Measurements from ENCODE around the gene PNKD.

Gene PNKD

GRCh38 chr2:218295029-218295428, 24.7 kb downstream of the PNKD start:
- no peak for DNase-seq (ENCODE audit: low spot score)

GRCh38 chr2:218296200-218296599, 25.9 kb downstream of the PNKD start:
- DNase-seq (ENCODE audit: low spot score) = no peak
- TF ChIP-seq, protein P1, sequence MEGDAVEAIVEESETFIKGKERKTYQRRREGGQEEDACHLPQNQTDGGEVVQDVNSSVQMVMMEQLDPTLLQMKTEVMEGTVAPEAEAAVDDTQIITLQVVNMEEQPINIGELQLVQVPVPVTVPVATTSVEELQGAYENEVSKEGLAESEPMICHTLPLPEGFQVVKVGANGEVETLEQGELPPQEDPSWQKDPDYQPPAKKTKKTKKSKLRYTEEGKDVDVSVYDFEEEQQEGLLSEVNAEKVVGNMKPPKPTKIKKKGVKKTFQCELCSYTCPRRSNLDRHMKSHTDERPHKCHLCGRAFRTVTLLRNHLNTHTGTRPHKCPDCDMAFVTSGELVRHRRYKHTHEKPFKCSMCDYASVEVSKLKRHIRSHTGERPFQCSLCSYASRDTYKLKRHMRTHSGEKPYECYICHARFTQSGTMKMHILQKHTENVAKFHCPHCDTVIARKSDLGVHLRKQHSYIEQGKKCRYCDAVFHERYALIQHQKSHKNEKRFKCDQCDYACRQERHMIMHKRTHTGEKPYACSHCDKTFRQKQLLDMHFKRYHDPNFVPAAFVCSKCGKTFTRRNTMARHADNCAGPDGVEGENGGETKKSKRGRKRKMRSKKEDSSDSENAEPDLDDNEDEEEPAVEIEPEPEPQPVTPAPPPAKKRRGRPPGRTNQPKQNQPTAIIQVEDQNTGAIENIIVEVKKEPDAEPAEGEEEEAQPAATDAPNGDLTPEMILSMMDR (IDR thresholded peaks at IDR 0.05; ENCODE audit: extremely low read depth, missing control alignments) = no peak

More at GRCh38 chr2:218295029-218295428, 24.7 kb downstream of the PNKD start:
- TF ChIP-seq, protein P1 (IDR thresholded peaks at IDR 0.05; ENCODE audit: extremely low read depth, missing control alignments) = no peak

DNA sequence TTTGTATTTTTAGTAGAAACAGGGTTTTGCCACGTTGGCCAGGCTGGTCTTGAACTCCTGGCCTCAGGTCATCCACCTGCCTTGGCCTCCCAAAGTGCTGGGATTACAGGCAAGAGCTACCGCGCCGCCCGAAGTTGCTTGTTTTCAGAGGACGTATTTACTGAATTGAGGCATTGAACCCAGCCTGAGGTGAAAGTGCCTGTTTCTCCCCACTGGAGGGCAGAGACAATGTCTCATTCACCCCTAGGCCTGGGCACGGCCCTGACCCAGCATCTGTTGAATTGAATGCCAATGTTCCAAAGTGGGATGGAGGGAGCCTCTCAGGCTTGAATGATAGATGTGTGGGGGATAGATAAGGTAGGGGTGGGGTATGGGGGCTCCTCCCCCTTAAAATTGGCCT, 26.5 kb downstream of the PNKD start:
- TF ChIP-seq, protein P1 (IDR thresholded peaks at IDR 0.05; ENCODE audit: extremely low read depth, missing control alignments) = no peak
- DNase-seq (ENCODE audit: low spot score) = no peak

DNA sequence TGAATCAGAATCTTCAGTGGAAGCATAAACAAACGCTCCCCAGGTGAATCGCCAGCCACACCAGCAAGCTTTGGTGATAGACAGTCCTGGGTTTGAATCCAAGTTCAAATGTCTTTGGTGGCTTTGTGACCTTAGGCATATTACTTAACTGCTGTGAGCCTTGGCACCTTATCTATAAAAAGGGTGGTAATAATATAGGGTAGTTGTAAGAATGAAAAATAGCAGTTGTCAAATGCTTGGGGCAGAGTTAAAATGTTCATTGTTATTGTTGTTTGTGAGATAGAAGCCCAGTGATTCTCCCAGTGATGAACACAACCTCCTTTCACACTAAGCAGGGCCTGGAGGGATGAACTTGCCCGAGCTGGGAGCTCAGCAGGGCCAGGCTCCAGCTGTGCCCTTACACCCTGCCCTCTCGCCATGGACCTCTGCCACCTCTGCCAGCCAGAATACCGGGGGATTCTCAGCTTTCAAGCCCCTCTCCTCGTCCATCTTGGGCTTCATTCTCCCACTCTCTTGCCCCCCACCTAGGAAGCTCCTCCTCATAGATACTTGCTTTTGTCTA, 28.1 kb downstream of the PNKD start:
- no peak for DNase-seq (ENCODE audit: low spot score)
- TF ChIP-seq, protein P1 (IDR thresholded peaks at IDR 0.05; ENCODE audit: extremely low read depth, missing control alignments) = no peak

DNA sequence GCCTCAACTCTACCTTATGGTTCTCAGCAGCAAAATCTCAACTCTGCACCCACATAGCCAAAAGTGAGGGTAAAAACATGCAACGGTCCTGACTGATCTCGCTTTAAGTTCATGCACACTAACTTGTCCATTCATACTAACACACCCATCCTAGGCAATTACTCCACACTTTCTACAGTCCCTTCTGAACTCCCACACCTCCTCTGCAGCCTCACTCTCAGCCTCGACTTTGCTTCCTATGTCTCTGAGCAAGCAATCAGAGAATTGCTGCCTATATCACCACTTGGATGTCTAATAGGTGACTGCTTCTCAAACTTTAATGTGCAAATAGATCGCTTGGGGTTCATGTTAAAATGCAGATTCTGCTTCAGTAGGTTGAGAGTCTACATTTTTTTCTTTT, 29.8 kb downstream of the PNKD start:
- DNase-seq (ENCODE audit: low spot score) = no peak
- TF ChIP-seq, protein P1 (IDR thresholded peaks at IDR 0.05; ENCODE audit: extremely low read depth, missing control alignments) = no peak

- DNase-seq (ENCODE audit: low spot score) = peak; percentile 74
- TF ChIP-seq, protein P1 (IDR thresholded peaks at IDR 0.05; ENCODE audit: extremely low read depth, missing control alignments) = peak; percentile 96
Measured at GRCh38 chr2:218301176-218301819, 31.0 kb downstream of the PNKD start.

DNA sequence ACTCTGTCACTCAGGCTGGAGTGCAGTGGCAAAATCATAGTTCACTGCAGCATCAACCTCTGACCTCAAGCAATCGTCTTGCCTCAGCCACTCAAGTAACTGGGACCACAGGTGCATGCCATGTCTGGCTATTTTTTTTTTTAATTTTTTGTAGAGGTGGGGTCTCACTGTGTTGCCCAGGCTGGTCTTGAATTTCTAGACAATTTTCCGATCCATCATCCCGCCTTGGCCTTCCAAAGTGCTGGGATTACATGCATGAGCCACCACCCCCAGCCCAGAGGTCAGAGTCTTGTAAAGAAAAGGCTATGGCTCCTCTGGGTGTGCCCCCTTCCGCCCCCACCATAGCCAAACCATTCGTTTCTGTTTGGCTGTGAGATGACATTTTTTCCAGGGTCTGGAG, 35.1 kb downstream of the PNKD start:
- no peak for DNase-seq (ENCODE audit: low spot score)
- TF ChIP-seq, protein P1 (IDR thresholded peaks at IDR 0.05; ENCODE audit: extremely low read depth, missing control alignments) = no peak
